ENCODE results near the gene CTRB1. TPM values are rescaled to one million over a fixed set of nuclear protein-coding genes. Genes with fewer than 3 reads are reported as not detected.
"Not testable (repeated sequence)": the region's sequence is repeated elsewhere in the genome, so short reads cannot be mapped to it uniquely, and the experiment has no call there.

The CTRB1 gene
- total RNA-seq, 1 donor from 2014 or later: not detected

DNA sequence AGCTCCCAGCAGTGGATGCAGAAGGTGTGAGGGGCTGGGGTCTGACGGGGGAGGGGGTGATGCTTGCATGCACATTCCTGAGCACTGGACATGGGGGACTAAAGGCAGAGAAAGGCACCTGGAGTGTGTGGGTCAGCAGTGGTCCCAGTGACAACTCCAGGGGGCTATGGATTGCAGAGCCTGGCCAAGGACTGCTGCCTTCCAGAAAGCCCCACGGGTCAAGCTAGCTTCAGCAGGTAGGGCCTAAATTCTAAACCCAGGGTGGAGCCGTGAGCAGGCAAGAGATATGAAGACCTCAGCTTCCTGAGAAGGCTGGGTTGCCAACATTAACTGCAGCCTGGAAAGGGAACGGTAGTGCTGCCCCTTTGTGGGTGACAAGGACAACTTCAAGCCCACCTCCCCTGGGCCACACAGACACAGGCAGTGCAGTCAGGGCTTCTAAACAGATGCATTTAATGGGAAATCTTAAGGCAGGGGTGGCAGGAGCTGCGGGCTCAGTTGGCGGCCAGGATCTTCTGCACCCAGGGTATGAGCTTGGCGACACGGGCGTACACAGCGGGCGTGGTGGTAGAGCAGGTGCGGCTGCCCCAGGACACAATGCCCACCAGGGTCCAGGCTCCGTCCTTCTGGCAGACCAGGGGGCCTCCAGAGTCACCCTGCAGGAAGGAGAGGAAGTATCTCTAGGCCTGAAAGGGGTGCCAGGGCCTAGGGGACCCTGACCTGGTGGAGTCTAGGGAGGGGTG is 14.9 kb upstream of the CTRB1 start:
- intact Hi-C loops (cut with micrococcal nuclease): no loop called here

- intact Hi-C loops (cut with micrococcal nuclease): no loop called here
Measured at GRCh38 chr16:75204410-75204758, 14.4 kb upstream of the CTRB1 start.

- intact Hi-C loops (cut with micrococcal nuclease): not testable (repeated sequence)
Measured at GRCh38 chr16:75204905-75205304, 13.9 kb upstream of the CTRB1 start.

GRCh38 chr16:75205438-75205837 is 13.3 kb upstream of the CTRB1 start:
- intact Hi-C loops (cut with micrococcal nuclease): not testable (repeated sequence)

- intact Hi-C loops (cut with micrococcal nuclease): not testable (repeated sequence)
Measured at GRCh38 chr16:75205961-75206748, 12.6 kb upstream of the CTRB1 start.

DNA sequence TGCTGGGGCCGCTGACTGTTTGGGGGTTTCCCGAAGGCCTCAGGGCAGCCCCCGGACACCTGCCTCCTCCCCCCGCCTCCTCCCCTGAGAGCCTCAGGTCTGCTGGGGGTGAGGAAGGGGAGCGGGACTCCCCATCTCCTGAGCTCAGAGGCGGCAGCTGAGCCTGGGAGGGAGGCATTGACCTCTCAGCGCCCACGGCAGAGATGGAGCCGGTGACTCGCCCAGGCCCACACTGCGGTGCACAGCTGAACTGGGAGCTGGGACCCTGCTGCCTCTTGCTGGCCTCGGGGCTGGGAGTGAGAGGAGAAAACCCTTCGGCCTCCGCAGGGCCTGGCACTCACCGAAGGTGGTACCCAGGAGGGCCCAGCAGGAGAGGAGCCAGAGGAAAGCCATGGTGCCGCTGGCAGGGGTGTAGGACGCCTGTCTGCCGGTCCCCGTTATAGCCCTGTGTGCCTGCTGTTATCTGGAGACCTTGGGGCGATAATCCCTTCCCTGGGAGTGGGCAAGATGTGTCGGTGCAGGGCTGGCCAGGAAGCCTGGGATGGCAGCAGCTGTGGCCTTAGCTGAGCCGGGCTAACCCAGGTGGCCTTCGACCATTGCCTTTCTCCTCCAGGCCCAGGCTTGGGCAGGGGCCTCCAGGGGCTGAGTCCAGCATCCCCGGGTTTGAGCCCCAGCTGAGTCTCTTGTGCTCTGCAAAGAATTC is 11.9 kb upstream of the CTRB1 start, which contains the start of gene CTRB2:
Gene CTRB2, minus strand, starts transcription at position 413 of the 703 bp plus-strand sequence. Its CDS starts 20 bp downstream, at position 393.
- intact Hi-C loops (cut with micrococcal nuclease): no loop called here

DNA sequence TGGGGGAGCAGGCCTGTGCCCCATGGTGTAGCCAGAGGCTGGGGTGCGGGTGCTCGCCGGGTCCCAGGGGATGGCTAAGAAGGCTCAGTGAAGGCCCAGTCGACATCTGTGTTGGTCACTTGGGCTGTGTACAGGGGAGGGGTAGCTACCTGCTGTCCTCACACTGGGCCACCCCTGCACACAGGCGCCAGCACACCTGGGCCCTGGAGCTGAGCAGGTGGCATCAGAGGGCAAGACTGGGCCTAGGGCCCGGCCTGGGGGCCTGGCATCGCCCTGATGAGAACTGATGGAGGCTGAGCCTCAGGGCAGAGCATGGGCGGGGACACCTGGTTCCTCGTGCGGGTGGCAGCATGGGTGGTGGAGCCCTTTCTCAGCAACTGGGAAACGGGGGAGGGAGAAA is 11.0 kb upstream of the CTRB1 start:
- intact Hi-C loops (cut with micrococcal nuclease): no loop called here

GRCh38 chr16:75208242-75208825 is 10.5 kb upstream of the CTRB1 start:
- intact Hi-C loops (cut with micrococcal nuclease): no loop called here

GRCh38 chr16:75208861-75209505 is 9.8 kb upstream of the CTRB1 start:
- intact Hi-C loops (cut with micrococcal nuclease): no loop called here

- intact Hi-C loops (cut with micrococcal nuclease): not testable (repeated sequence)
Measured at GRCh38 chr16:75209514-75209913, 9.3 kb upstream of the CTRB1 start.

DNA sequence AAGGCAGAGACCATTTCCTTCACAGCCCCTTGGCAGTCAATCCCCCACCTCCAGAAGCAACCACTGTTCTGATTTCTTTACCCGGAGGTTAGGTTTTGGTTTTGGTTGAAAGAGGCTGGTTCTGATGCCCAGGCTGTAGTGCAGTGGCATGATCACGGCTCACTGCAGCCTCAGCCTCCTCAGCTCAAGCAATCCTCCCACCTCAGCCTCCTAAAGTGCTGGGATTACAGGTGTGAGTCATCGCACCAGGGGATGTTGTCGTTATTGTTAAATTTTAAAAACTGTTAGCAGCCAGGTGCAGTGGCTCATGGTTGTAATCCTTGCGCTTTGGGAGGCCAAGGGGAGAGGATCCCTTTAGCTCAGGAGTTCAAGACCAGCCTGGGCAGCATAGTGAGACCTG is 8.8 kb upstream of the CTRB1 start:
- intact Hi-C loops (cut with micrococcal nuclease): no loop called here

DNA sequence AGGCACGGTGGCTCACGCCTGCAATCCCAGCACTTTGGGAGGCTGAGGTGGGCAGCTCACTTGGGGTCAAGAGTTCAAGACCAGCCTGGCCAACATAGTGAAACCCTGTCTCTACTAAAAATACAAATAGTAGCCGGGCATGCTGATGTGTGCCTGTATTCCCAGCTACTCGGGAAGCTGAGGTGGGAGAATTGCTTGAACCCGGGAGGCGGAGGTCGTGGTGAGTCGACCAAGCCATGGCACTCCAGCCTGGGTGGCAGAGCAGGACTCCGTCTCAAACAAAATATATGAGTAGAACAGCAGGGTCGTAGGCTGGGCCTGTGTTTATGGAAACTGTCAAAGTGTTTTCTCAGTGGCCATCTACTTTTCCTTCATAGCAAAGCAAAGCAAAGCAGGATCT is 7.5 kb upstream of the CTRB1 start:
- intact Hi-C loops (cut with micrococcal nuclease): not testable (repeated sequence)

- intact Hi-C loops (cut with micrococcal nuclease): no loop called here
Measured at GRCh38 chr16:75216127-75216526, 2.7 kb upstream of the CTRB1 start.

GRCh38 chr16:75216576-75216975 is 2.2 kb upstream of the CTRB1 start:
- intact Hi-C loops (cut with micrococcal nuclease): no loop called here

- intact Hi-C loops (cut with micrococcal nuclease): no loop called here
Measured at GRCh38 chr16:75217389-75217851, 1.4 kb upstream of the CTRB1 start.

DNA sequence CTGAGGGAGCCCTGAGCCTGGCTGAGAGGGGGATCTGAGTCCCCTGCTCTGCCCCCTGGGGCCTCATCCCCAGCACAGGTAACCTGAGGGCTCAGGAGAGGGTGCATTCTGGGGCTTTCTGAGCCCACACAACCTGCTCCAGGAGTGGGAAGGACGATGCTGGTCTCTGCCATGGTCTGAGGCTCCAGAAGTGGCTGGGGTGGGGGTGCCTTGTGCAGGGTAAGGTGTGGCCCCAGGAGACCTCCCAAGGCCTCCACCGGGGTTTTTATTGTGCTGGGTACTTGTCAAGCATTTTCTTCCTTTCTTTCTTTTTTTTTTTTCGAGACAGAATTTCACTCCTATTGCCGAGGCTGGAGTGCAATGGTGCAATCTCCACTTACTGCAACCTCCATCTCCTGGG is 300 bp downstream of the CTRB1 start:
- intact Hi-C loops (cut with micrococcal nuclease): loop anchor here (1.0 kb wide), 1 partner anchor 20 kb away; no protein-coding TSS in a partner anchor

GRCh38 chr16:75219838-75220237 is 1.1 kb downstream of the CTRB1 start:
- intact Hi-C loops (cut with micrococcal nuclease): loop anchor here (1.0 kb wide), 1 partner anchor 21 kb away; no protein-coding TSS in a partner anchor

DNA sequence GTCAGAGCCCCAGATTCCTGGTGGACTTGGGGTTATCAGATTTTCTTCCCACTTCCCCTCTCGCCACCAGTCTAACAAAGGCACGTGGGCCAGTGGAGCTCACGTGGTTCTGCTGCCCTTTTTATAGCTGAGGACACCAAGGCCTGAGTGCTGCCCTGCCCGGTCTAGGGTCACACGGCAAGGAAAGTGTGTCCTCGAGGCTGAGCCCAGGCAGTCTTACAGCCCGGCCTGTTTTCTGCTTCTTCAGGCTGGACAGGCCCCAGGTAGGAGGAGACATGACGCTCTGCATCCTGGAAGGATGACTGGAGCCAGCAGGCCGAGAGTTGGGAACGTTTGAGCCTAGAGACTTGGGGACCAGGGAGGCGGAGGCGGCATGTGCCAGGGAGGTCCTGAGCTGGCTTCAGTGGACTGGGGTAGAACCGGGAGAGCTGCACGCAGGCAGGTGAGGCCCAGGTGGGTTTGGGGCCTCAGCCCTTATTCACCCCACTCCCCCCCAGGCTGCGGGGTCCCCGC is 3.5 kb downstream of the CTRB1 start:
- intact Hi-C loops (cut with micrococcal nuclease): no loop called here

GRCh38 chr16:75223129-75223528 is 4.3 kb downstream of the CTRB1 start:
- intact Hi-C loops (cut with micrococcal nuclease): not testable (repeated sequence)

DNA sequence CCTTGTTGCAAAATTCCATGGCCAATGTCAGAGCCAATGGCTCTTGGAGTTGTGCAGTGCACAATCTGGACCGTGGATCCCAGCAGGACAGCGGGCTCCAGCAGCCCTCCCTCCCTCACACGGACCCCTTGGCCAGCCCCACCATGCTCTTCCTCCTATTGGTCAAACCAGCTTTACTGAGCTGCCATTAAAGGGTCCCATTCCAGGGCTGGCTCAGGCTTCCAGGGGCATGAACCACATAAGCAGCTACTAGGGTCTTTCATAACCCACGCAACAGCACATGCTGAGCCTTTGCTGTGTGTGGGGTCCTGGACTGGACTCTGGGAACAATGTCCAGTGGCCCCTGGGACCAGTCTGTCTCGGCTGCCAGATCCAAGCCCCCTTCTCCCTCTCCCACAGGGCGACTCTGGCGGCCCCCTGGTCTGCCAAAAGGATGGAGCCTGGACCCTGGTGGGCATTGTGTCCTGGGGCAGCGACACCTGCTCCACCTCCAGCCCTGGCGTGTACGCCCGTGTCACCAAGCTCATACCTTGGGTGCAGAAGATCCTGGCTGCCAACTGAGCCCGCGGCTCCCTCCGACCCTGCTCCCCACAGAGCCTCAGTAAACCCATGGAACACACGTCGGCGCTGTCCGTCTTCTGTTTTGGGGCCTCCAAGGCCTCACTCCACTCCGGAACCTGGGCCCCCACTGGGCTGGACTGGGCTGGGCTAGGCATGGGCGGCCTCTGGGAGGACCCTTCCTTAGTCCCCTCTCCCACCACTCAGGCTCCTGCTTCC is 5.7 kb downstream of the CTRB1 start:
- intact Hi-C loops (cut with micrococcal nuclease): no loop called here

Data from T-helper 2 cell treated with Interferon-gamma antibody and Interleukin-4, amounts not matched to agents 100 ng/mL and 5 ng/mL, for 36 hours (primary cell).